ENCODE results near the gene CTNNA2. TPM values are rescaled to one million over a fixed set of nuclear protein-coding genes. Genes with fewer than 3 reads are reported as not detected.
A peak's percentile ranks its signal among the peaks of the same experiment; 100 is the strongest.

CTNNA2 gene
- total RNA-seq, 1 experiment from 2014 or later, result 5.5 TPM

DNA sequence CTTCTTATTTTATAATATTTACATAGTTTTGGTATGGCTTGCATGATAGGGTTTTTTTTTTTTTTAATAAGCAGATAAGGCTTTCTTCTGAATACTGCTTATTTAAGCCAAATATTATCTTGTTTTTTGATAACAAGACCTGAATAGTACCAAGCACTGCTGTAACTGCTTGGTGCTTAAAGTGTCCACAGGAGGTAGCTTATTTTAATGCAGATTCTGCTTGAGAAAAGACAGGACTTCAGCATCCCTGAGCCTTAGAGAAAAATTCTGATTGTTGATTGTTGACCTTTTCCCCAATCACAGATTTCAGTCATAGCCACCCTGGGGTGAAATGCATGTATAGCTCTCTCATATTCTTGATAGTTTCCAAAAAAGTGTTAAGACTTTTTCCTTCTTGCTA, 336.4 kb downstream of the CTNNA2 start:
- H4K8ac ChIP-seq (replicated peaks; ENCODE audit: insufficient read length, low read depth, low read length), result no peak overlapping the region

More for the DNA sequence above, 336.4 kb downstream of the CTNNA2 start:
- Histone ChIP-seq H3K23me2 (ENCODE audit: insufficient read length, low read depth, low read length, poor library complexity, severe bottlenecking) (no peaks in the 10 kb centered on the region), H2BK5ac (ENCODE audit: insufficient read length, low read length) (no peak overlapping the region), H3K14ac (ENCODE audit: insufficient read depth, low read length) (no peak overlapping the region), H2BK15ac (ENCODE audit: low read depth, low read length) (no peak overlapping the region), H3K4me1 (ENCODE audit: insufficient read depth, low read length) (peaks cover 7% of the 10 kb centered on the region; the same call in 1 of the 2 replicates), H3K23ac (ENCODE audit: insufficient read length, low read depth, low read length) (no peak overlapping the region), H2AK5ac (ENCODE audit: insufficient read length, low read length) (no peak overlapping the region), H4K20me1 (ENCODE audit: control insufficient read depth, insufficient read depth, insufficient read length) (no peaks in the 10 kb centered on the region), H2AFZ (ENCODE audit: low read length) (no peak overlapping the region), H2BK120ac (ENCODE audit: low read depth, low read length, poor library complexity, severe bottlenecking) (no peak overlapping the region), H3K4ac (ENCODE audit: low read depth, low read length) (no peak overlapping the region), H2BK20ac (ENCODE audit: low read depth, low read length, poor library complexity, severe bottlenecking) (no peak overlapping the region), H3K9me3 (ENCODE audit: control insufficient read depth, low read depth, low read length) (no peaks in the 10 kb centered on the region), H3K27me3 (ENCODE audit: insufficient read depth, low read length) (no peaks in the 10 kb centered on the region), H3K56ac (ENCODE audit: insufficient read length, low read depth, low read length) (no peak overlapping the region), H3K79me2 (ENCODE audit: insufficient read depth, low read length) (no peaks in the 10 kb centered on the region), H3K79me1 (ENCODE audit: insufficient read depth, low read depth, low read length, poor library complexity, severe bottlenecking) (no peaks in the 10 kb centered on the region), H4K91ac (ENCODE audit: insufficient read length, low read depth, low read length) (no peak overlapping the region), H3K4me2 (ENCODE audit: insufficient read depth, insufficient read length, low read length) (no peak overlapping the region), H3T11ph (ENCODE audit: low read length) (no peak overlapping the region), H2BK12ac (ENCODE audit: insufficient read length, low read depth, low read length) (no peak overlapping the region), H4K5ac (ENCODE audit: insufficient read length, low read depth, low read length) (no peak overlapping the region), H3K18ac (ENCODE audit: insufficient read length, low read depth, low read length) (no peak overlapping the region), H3K27ac (ENCODE audit: insufficient read length, low read depth, low read length) (no peak overlapping the region), H3K9ac (ENCODE audit: extremely low read depth, insufficient read length, low read length) (no peak overlapping the region)
- Mint-ChIP-seq H3K27me3 (ENCODE audit: low read depth) (no peaks in the 10 kb centered on the region), H3K36me3 (ENCODE audit: insufficient read depth in 1 of 3, low read depth in 3 of 3) (no peaks in the 10 kb centered on the region; a peak in 2 of 7 replicates), H3K4me1 (peaks cover 32 to 33% of the 10 kb centered on the region in 2 experiments), H3K4me3 (no peak overlapping the region), H3K9me3 (peaks cover 0 to 2% of the 10 kb centered on the region in 2 experiments; a peak in 1 of 5 replicates), H3K27ac (peak overlapping the region in 1 of 3 experiments; percentile 75; a peak in 2 of 7 replicates)
- DNase-seq, result no peak
- TF ChIP-seq, protein P1, sequence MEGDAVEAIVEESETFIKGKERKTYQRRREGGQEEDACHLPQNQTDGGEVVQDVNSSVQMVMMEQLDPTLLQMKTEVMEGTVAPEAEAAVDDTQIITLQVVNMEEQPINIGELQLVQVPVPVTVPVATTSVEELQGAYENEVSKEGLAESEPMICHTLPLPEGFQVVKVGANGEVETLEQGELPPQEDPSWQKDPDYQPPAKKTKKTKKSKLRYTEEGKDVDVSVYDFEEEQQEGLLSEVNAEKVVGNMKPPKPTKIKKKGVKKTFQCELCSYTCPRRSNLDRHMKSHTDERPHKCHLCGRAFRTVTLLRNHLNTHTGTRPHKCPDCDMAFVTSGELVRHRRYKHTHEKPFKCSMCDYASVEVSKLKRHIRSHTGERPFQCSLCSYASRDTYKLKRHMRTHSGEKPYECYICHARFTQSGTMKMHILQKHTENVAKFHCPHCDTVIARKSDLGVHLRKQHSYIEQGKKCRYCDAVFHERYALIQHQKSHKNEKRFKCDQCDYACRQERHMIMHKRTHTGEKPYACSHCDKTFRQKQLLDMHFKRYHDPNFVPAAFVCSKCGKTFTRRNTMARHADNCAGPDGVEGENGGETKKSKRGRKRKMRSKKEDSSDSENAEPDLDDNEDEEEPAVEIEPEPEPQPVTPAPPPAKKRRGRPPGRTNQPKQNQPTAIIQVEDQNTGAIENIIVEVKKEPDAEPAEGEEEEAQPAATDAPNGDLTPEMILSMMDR (conservative IDR thresholded peaks at IDR 0.05), result no peak

Data from H9 (cell line).